H9 (cell line): ENCODE data around the gene MBTPS1. TPM values are rescaled to one million over a fixed set of nuclear protein-coding genes. Genes with fewer than 3 reads are reported as not detected.

Experiments used
- DNase-seq: peaks from one replicate; pipeline ENCODE4 v3.0.0-alpha.2; 2017
- H2AFZ ChIP-seq: one replicate; pipeline ENCODE4 v1.6.1; 2013; ENCODE audit warnings: mild to moderate bottlenecking, low read length, control low read depth, moderate library complexity
- H2AK5ac ChIP-seq: 2 replicates; pipeline ENCODE4 v1.6.1; 2013; ENCODE audit warnings: low read length, control low read depth, mixed read lengths; ENCODE audit not compliant: insufficient read length
- H2BK120ac ChIP-seq: one replicate; pipeline ENCODE4 v1.6.1; 2013; ENCODE audit warnings: low read depth, mild to moderate bottlenecking, low read length, control low read depth, inconsistent platforms; ENCODE audit not compliant: poor library complexity, severe bottlenecking
- H2BK12ac ChIP-seq: 2 replicates; pipeline ENCODE4 v1.6.1; 2013; ENCODE audit warnings: low read length, control low read depth, mixed read lengths, low read depth; ENCODE audit not compliant: insufficient read length
- H2BK15ac ChIP-seq: 2 replicates; pipeline ENCODE4 v1.6.1; 2013; ENCODE audit warnings: low read depth, low read length, control low read depth
- H2BK20ac ChIP-seq: one replicate; pipeline ENCODE4 v1.6.1; 2013; ENCODE audit warnings: low read depth, mild to moderate bottlenecking, low read length, control low read depth, inconsistent platforms; ENCODE audit not compliant: poor library complexity, severe bottlenecking
- H2BK5ac ChIP-seq: 2 replicates; pipeline ENCODE4 v1.6.1; 2013; ENCODE audit warnings: low read length, control low read depth, mixed read lengths; ENCODE audit not compliant: insufficient read length
- H3K14ac ChIP-seq: 2 replicates; pipeline ENCODE4 v1.6.1; 2013; ENCODE audit warnings: low read length, control low read depth; ENCODE audit not compliant: insufficient read depth
- H3K18ac ChIP-seq: 2 replicates; pipeline ENCODE4 v1.6.1; 2013; ENCODE audit warnings: low read depth, mild to moderate bottlenecking, mixed read lengths, low read length, control low read depth; ENCODE audit not compliant: insufficient read length
- H3K23ac ChIP-seq: 2 replicates; pipeline ENCODE4 v1.6.1; 2013; ENCODE audit warnings: low read length, control low read depth, mixed read lengths, low read depth; ENCODE audit not compliant: insufficient read length
- H3K23me2 ChIP-seq: 2 replicates; pipeline ENCODE4 v1.6.1; 2013; ENCODE audit warnings: low read depth, mild to moderate bottlenecking, mixed read lengths, low read length, control low read depth; ENCODE audit not compliant: insufficient read length, poor library complexity, severe bottlenecking
- H3K27ac ChIP-seq: 2 replicates; pipeline ENCODE4 v1.5.1; 2013; ENCODE audit warnings: low read length, control low read depth, mixed read lengths, low read depth; ENCODE audit not compliant: insufficient read length
- H3K27me3 ChIP-seq: 2 replicates; pipeline ENCODE4 v1.6.1; 2013; ENCODE audit warnings: low read length, control low read depth, inconsistent platforms; ENCODE audit not compliant: insufficient read depth
- H3K4ac ChIP-seq: 2 replicates; pipeline ENCODE4 v1.6.1; 2013; ENCODE audit warnings: low read depth, mild to moderate bottlenecking, control low read depth, inconsistent platforms, low read length, moderate library complexity
- H3K4me1 ChIP-seq: 2 replicates; pipeline ENCODE4 v1.6.1; 2013; ENCODE audit warnings: low read length, control low read depth, inconsistent platforms; ENCODE audit not compliant: insufficient read depth
- H3K4me2 ChIP-seq: 2 replicates; pipeline ENCODE4 v1.6.1; 2013; ENCODE audit warnings: low read length, control low read depth, mixed read lengths; ENCODE audit not compliant: insufficient read length, insufficient read depth
- H3K56ac ChIP-seq: 2 replicates; pipeline ENCODE4 v1.6.1; 2013; ENCODE audit warnings: low read depth, mild to moderate bottlenecking, mixed read lengths, low read length, control low read depth; ENCODE audit not compliant: insufficient read length
- H3K79me1 ChIP-seq: 2 replicates; pipeline ENCODE4 v1.6.1; 2013; ENCODE audit warnings: low read depth, mild to moderate bottlenecking, moderate library complexity, low read length, control low read depth, inconsistent platforms; ENCODE audit not compliant: insufficient read depth, poor library complexity, severe bottlenecking
- H3K79me2 ChIP-seq: 2 replicates; pipeline ENCODE4 v1.6.1; 2013; ENCODE audit warnings: low read length, control low read depth, inconsistent platforms; ENCODE audit not compliant: insufficient read depth
- H3K9ac ChIP-seq: 2 replicates; pipeline ENCODE4 v1.6.1; 2013; ENCODE audit warnings: low read length, control low read depth, mixed read lengths; ENCODE audit not compliant: insufficient read length; ENCODE audit errors: extremely low read depth
- H3K9me3 ChIP-seq: one replicate; pipeline ENCODE4 v1.6.1; 2013; ENCODE audit warnings: low read depth, low read length, inconsistent platforms; ENCODE audit not compliant: control insufficient read depth
- H3T11ph ChIP-seq: one replicate; pipeline ENCODE4 v1.6.1; 2013; ENCODE audit warnings: mild to moderate bottlenecking, low read length, control low read depth, inconsistent platforms
- H4K20me1 ChIP-seq: one replicate; pipeline ENCODE4 v1.6.1; 2013; ENCODE audit not compliant: control insufficient read depth, insufficient read length, insufficient read depth
- H4K5ac ChIP-seq: 2 replicates; pipeline ENCODE4 v1.6.1; 2013; ENCODE audit warnings: low read depth, mild to moderate bottlenecking, mixed read lengths, low read length, control low read depth; ENCODE audit not compliant: insufficient read length
- H4K8ac ChIP-seq: replicated peaks from 2 replicates; pipeline ENCODE4 v1.6.1; 2013; ENCODE audit warnings: low read length, control low read depth, mixed read lengths, low read depth; ENCODE audit not compliant: insufficient read length
- H4K91ac ChIP-seq: 2 replicates; pipeline ENCODE4 v1.6.1; 2013; ENCODE audit warnings: low read depth, mild to moderate bottlenecking, moderate library complexity, mixed read lengths, low read length, control low read depth; ENCODE audit not compliant: insufficient read length
- H3K27ac Mint-ChIP-seq, 3 experiments: 2 replicates in 2 of 3; 3 replicates in 1 of 3; pipeline ENCODE4 v1.8.0; 2020 to 2021; ENCODE audit warnings: mixed read lengths in 3 of 3, mild to moderate bottlenecking in 1 of 3, moderate library complexity in 1 of 3
- H3K27me3 Mint-ChIP-seq: 2 replicates; pipeline ENCODE4 v1.8.0; 2021; ENCODE audit warnings: low read depth, mild to moderate bottlenecking, moderate library complexity, mixed read lengths
- H3K36me3 Mint-ChIP-seq, 3 experiments: 2 replicates in 2 of 3; 3 replicates in 1 of 3; pipeline ENCODE4 v1.8.0; 2020 to 2021; ENCODE audit warnings: low read depth in 3 of 3, mixed read lengths in 3 of 3; ENCODE audit not compliant: insufficient read depth in 1 of 3
- H3K4me1 Mint-ChIP-seq, 2 experiments: 2 replicates each; pipeline ENCODE4 v1.8.0; 2020; ENCODE audit warnings: mixed read lengths in 2 of 2
- H3K4me3 Mint-ChIP-seq, 2 experiments: 2 replicates in 1 of 2; 3 replicates in 1 of 2; pipeline ENCODE4 v1.8.0; 2020 to 2021; ENCODE audit warnings: mild to moderate bottlenecking in 2 of 2, mixed read lengths in 2 of 2, moderate library complexity in 1 of 2
- H3K9me3 Mint-ChIP-seq, 2 experiments: 2 replicates in 1 of 2; 3 replicates in 1 of 2; pipeline ENCODE4 v1.8.0; 2020; ENCODE audit warnings: mild to moderate bottlenecking in 2 of 2, mixed read lengths in 2 of 2, moderate library complexity in 1 of 2
- WGBS: extraction: QIAGEN DNeasy Blood & Tissue Kit; methylation state at CpG from one replicate; pipeline ENCODE4 v1.1.7; 2013; ENCODE audit warnings: missing lambda C conversion rate, low lambda C conversion rate, mixed read lengths; ENCODE audit not compliant: insufficient read length; ENCODE audit errors: extremely low coverage; 5-methylcytosine and 5-hydroxymethylcytosine counted together
- total RNA-seq: library from RNA; stranded (reverse); gene quantifications from 2 replicates; pipeline ENCODE4 v1.2.1, GENCODE V29; 2021
- TF ChIP-seq, protein P1 (sequence below): fragments of 200-600 bp; sonication (generic); conservative IDR thresholded peaks from 3 replicates; pipeline ENCODE4 v1.8.0; 2021; ENCODE audit warnings: antibody characterized with exemption, mild to moderate bottlenecking

Gene MBTPS1
- total RNA-seq, 1 experiment from 2014 or later = 48.7 TPM

GRCh38 chr16:84139628-84140258 is 23.0 kb upstream of the MBTPS1 start:
- Histone ChIP-seq H3K4me1 (peaks cover 7% of the 10 kb centered on the region; the same call in 1 of the 2 replicates), H2BK120ac (no peak overlapping the region), H2BK12ac (no peak overlapping the region), H3K27ac (no peak overlapping the region), H2AFZ (no peak overlapping the region), H3K27me3 (no peaks in the 10 kb centered on the region), H3K9ac (no peak overlapping the region), H3K79me2 (peaks cover 10% of the 10 kb centered on the region; the same call in 1 of the 2 replicates), H3T11ph (no peak overlapping the region), H3K18ac (no peak overlapping the region), H3K23ac (no peak overlapping the region), H4K20me1 (no peaks in the 10 kb centered on the region), H4K91ac (no peak overlapping the region), H2BK20ac (no peak overlapping the region), H3K56ac (no peak overlapping the region), H2BK15ac (no peak overlapping the region), H4K8ac (no peak overlapping the region), H3K4ac (no peak overlapping the region), H3K79me1 (peaks cover 7% of the 10 kb centered on the region), H3K9me3 (no peaks in the 10 kb centered on the region), H3K4me2 (no peak overlapping the region), H3K14ac (no peak overlapping the region), H2AK5ac (no peak overlapping the region), H3K23me2 (peaks cover 5% of the 10 kb centered on the region), H2BK5ac (no peak overlapping the region), H4K5ac (no peak overlapping the region)
- no peaks in the 10 kb centered on the region for H3K27me3 Mint-ChIP-seq
- no peak overlapping the region for H3K4me3 Mint-ChIP-seq
- H3K4me1 Mint-ChIP-seq = peaks cover 52 to 56% of the 10 kb centered on the region in 2 experiments
- TF ChIP-seq, protein P1, sequence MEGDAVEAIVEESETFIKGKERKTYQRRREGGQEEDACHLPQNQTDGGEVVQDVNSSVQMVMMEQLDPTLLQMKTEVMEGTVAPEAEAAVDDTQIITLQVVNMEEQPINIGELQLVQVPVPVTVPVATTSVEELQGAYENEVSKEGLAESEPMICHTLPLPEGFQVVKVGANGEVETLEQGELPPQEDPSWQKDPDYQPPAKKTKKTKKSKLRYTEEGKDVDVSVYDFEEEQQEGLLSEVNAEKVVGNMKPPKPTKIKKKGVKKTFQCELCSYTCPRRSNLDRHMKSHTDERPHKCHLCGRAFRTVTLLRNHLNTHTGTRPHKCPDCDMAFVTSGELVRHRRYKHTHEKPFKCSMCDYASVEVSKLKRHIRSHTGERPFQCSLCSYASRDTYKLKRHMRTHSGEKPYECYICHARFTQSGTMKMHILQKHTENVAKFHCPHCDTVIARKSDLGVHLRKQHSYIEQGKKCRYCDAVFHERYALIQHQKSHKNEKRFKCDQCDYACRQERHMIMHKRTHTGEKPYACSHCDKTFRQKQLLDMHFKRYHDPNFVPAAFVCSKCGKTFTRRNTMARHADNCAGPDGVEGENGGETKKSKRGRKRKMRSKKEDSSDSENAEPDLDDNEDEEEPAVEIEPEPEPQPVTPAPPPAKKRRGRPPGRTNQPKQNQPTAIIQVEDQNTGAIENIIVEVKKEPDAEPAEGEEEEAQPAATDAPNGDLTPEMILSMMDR = no peak
- no peak for DNase-seq
- H3K9me3 Mint-ChIP-seq = peaks cover 0 to 9% of the 10 kb centered on the region in 2 experiments; a peak in 1 of 5 replicates
- no CpG with 5 or more reads among the region's 6 CpGs for WGBS
- peaks cover 6 to 18% (median 6%) of the 10 kb centered on the region in 3 experiments; a peak in 6 of 7 replicates for H3K36me3 Mint-ChIP-seq
- peak overlapping the region in 2 of 3 experiments; percentile 44 to 62; a peak in 3 of 7 replicates for H3K27ac Mint-ChIP-seq
